Stimulated activated CD8-positive, alpha-beta memory T cell treated with anti-CD3 and anti-CD28 coated beads, Interleukin-12 subunit alpha, Interleukin-12 subunit beta, amount 100 ng/mL, for 1 hour (primary cell): ENCODE results near the gene MYO6.

Experiments used
- DNase-seq: peaks from one replicate; pipeline ENCODE4 v3.0.0-alpha.2; 2020; ENCODE audit warnings: low read depth

Gene MYO6

GRCh38 chr6:75827163-75827562 lies 78.1 kb downstream of the MYO6 start:
- DNase-seq = no peak

- DNase-seq = no peak
These were observed 82.2 kb downstream of the MYO6 start for GRCh38 chr6:75830959-75831885.

- DNase-seq = no peak
These were observed 85.4 kb downstream of the MYO6 start for GRCh38 chr6:75834447-75834846.

GRCh38 chr6:75842191-75842590 lies 93.2 kb downstream of the MYO6 start:
- no peak for DNase-seq

- no peak for DNase-seq
These were observed 93.7 kb downstream of the MYO6 start for GRCh38 chr6:75842732-75843131.

GRCh38 chr6:75843396-75843795 lies 94.4 kb downstream of the MYO6 start:
- no peak for DNase-seq

- no peak for DNase-seq
These were observed 99.2 kb downstream of the MYO6 start for GRCh38 chr6:75848274-75848673.

GRCh38 chr6:75849329-75850025 lies 100.4 kb downstream of the MYO6 start:
- DNase-seq = no peak

- DNase-seq = no peak
These were observed 101.2 kb downstream of the MYO6 start for GRCh38 chr6:75850026-75850833.

- no peak for DNase-seq
These were observed 103.7 kb downstream of the MYO6 start for GRCh38 chr6:75852721-75853120.

- no peak for DNase-seq
These were observed 104.8 kb downstream of the MYO6 start for GRCh38 chr6:75853806-75854205.

GRCh38 chr6:75855052-75855451 lies 106.0 kb downstream of the MYO6 start:
- DNase-seq = no peak

- no peak for DNase-seq
These were observed 107.9 kb downstream of the MYO6 start for GRCh38 chr6:75856902-75857301.

- no peak for DNase-seq
These were observed 114.0 kb downstream of the MYO6 start for GRCh38 chr6:75863001-75863400.

- no peak for DNase-seq
These were observed 114.7 kb downstream of the MYO6 start for GRCh38 chr6:75863784-75864183.

GRCh38 chr6:75864446-75864845 lies 115.4 kb downstream of the MYO6 start:
- DNase-seq = no peak

- DNase-seq = no peak
These were observed 121.3 kb downstream of the MYO6 start for GRCh38 chr6:75870389-75870788.

GRCh38 chr6:75874224-75874623 lies 125.2 kb downstream of the MYO6 start:
- no peak for DNase-seq

- no peak for DNase-seq
These were observed 127.1 kb downstream of the MYO6 start for GRCh38 chr6:75876152-75876551.

- no peak for DNase-seq
These were observed 131.3 kb downstream of the MYO6 start for GRCh38 chr6:75880305-75880704.

GRCh38 chr6:75882734-75883133 lies 133.7 kb downstream of the MYO6 start:
- DNase-seq = no peak

- DNase-seq = no peak
These were observed 135.8 kb downstream of the MYO6 start for GRCh38 chr6:75884822-75885221.

- no peak for DNase-seq
These were observed 143.3 kb downstream of the MYO6 start for GRCh38 chr6:75892384-75892783.
